ENCODE results near the gene ZDHHC24.
A peak's percentile ranks its signal among the peaks of the same experiment; 100 is the strongest.

The ZDHHC24 gene

GRCh38 chr11:66505276-66505816 lies 40.5 kb downstream of the ZDHHC24 start:
- H3K4me3 ChIP-seq (ENCODE audit: low read depth, low read length): no peak overlapping the region
- DNase-seq (ENCODE audit: low read depth): no peak
- no peak for TF ChIP-seq CTCF (IDR thresholded peaks at IDR 0.05; ENCODE audit: low read depth, low read length, missing control alignments)

- H3K4me3 ChIP-seq (ENCODE audit: low read depth, low read length): no peak overlapping the region
- TF ChIP-seq CTCF (IDR thresholded peaks at IDR 0.05; ENCODE audit: low read depth, low read length, missing control alignments): no peak
- DNase-seq (ENCODE audit: low read depth): no peak
Measured at GRCh38 chr11:66498506-66498905, 47.3 kb downstream of the ZDHHC24 start.

- TF ChIP-seq CTCF (IDR thresholded peaks at IDR 0.05; ENCODE audit: low read depth, low read length, missing control alignments): no peak
Measured at GRCh38 chr11:66497206-66497605, 48.6 kb downstream of the ZDHHC24 start.

GRCh38 chr11:66495401-66495854 lies 50.4 kb downstream of the ZDHHC24 start:
- TF ChIP-seq CTCF (IDR thresholded peaks at IDR 0.05; ENCODE audit: low read depth, low read length, missing control alignments): peak; percentile 25
- H3K4me3 ChIP-seq (ENCODE audit: low read depth, low read length): no peak overlapping the region
- no peak for DNase-seq (ENCODE audit: low read depth)

More at GRCh38 chr11:66497206-66497605, 48.6 kb downstream of the ZDHHC24 start:
- no peak overlapping the region for H3K4me3 ChIP-seq (ENCODE audit: low read depth, low read length)
- DNase-seq (ENCODE audit: low read depth): no peak

- DNase-seq (ENCODE audit: low read depth): no peak
- no peak for TF ChIP-seq CTCF (IDR thresholded peaks at IDR 0.05; ENCODE audit: low read depth, low read length, missing control alignments)
Measured at GRCh38 chr11:66494935-66495334, 50.9 kb downstream of the ZDHHC24 start.

GRCh38 chr11:66494458-66494857 lies 51.4 kb downstream of the ZDHHC24 start:
- no peak overlapping the region for H3K4me3 ChIP-seq (ENCODE audit: low read depth, low read length)
- no peak for DNase-seq (ENCODE audit: low read depth)
- no peak for TF ChIP-seq CTCF (IDR thresholded peaks at IDR 0.05; ENCODE audit: low read depth, low read length, missing control alignments)

More at GRCh38 chr11:66494935-66495334, 50.9 kb downstream of the ZDHHC24 start:
- H3K4me3 ChIP-seq (ENCODE audit: low read depth, low read length): no peak overlapping the region

- no peak overlapping the region for H3K4me3 ChIP-seq (ENCODE audit: low read depth, low read length)
- no peak for TF ChIP-seq CTCF (IDR thresholded peaks at IDR 0.05; ENCODE audit: low read depth, low read length, missing control alignments)
- DNase-seq (ENCODE audit: low read depth): no peak
Measured at GRCh38 chr11:66493130-66493529, 52.7 kb downstream of the ZDHHC24 start.

Measured in GM12864 (cell line).